Activated naive CD8-positive, alpha-beta T cell treated with anti-CD3 and anti-CD28 coated beads for 36 hours (primary cell): Measurements from ENCODE around the gene DDC. TPM values are rescaled to one million over a fixed set of nuclear protein-coding genes. Genes with fewer than 3 reads are reported as not detected.
A peak's percentile ranks its signal among the peaks of the same experiment; 100 is the strongest.
"Not testable (repeated sequence)": the region's sequence is repeated elsewhere in the genome, so short reads cannot be mapped to it uniquely, and the experiment has no call there.

Experiments used
- DNase-seq: peaks from one replicate; pipeline ENCODE4 v3.0.0; 2021
- H3K27ac Mint-ChIP-seq: one replicate; pipeline ENCODE4 v1.8.0; 2022; ENCODE audit warnings: mild to moderate bottlenecking, moderate library complexity, mixed read lengths
- H3K27me3 Mint-ChIP-seq: one replicate; pipeline ENCODE4 v1.8.0; 2022; ENCODE audit warnings: mild to moderate bottlenecking, mixed read lengths
- H3K36me3 Mint-ChIP-seq: one replicate; pipeline ENCODE4 v1.8.0; 2021; ENCODE audit warnings: mild to moderate bottlenecking, mixed read lengths
- H3K4me1 Mint-ChIP-seq: one replicate; pipeline ENCODE4 v1.8.0; 2021; ENCODE audit warnings: mixed read lengths
- H3K4me3 Mint-ChIP-seq: one replicate; pipeline ENCODE4 v1.8.0; 2022; ENCODE audit warnings: mild to moderate bottlenecking, moderate library complexity, mixed read lengths
- H3K9me3 Mint-ChIP-seq: one replicate; pipeline ENCODE4 v1.8.0; 2022; ENCODE audit warnings: mixed read lengths
- total RNA-seq, 2 experiments: library from RNA; stranded (reverse); gene quantifications; one replicate each; pipeline ENCODE4 v1.2.3, GENCODE V29; 2021

DDC gene
- total RNA-seq, 2 experiments from 2014 or later = 0.64 to 1.1 TPM

DNA sequence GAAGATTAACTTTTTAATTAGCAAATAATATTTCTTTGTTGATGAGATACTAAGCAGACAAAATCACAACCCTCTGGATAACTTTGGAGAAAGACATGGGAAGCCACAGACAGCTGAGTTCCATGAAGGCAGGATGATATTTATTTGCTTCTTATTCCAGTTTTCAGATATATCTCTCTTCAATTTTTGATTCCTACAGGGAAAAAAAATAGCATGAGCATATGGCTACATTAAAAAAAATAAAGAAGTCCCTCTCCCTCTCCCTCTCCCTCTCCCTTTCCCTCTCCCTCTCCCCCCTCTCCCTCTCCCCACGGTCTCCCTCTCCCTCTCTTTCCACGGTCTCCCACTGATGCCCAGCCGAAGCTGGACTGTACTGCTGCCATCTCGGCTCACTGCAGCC, 106.6 kb downstream of the DDC start:
- not testable (repeated sequence) for H3K9me3 Mint-ChIP-seq, DNase-seq, H3K4me1 Mint-ChIP-seq, H3K4me3 Mint-ChIP-seq, H3K27me3 Mint-ChIP-seq, H3K27ac Mint-ChIP-seq, H3K36me3 Mint-ChIP-seq

DNA sequence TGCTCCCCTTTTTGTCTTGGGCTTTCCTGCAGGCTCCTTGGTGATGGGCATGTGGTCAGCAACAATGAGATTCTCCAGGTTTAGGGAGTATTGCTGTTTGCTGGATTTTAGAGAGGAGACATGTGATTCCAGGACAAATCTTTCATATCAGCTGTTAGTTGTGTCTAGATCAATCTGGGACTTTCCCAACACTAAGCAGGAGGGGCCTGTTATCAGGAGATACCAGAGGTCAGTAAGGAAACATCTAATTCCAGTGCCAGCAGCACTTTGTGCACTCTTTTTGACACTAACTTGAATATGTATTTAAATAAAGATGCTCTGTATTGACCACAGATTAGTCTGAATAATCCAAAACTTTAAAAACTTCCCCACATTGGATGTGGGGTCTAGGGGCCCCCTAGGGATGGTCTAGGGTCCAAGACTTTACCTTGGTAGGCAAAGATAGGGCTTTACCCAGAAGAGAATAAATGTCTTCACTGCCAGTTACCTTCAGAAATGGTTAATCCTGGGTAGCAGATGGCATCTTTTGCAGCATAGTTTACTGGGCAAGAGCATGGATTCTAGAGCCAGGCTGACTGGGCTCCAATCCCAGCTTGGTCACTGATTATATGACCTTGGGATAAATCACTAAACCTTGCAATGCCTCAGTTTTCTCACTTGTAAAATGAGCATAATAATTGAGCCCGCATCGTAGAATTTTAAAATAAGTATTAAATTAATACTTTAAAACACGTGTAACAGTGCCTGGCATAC, 108.7 kb downstream of the DDC start:
- Mint-ChIP-seq H3K4me3 (no peak overlapping the region), H3K27ac (no peak overlapping the region), H3K4me1 (peaks cover 9% of the 10 kb centered on the region), H3K9me3 (no peaks in the 10 kb centered on the region), H3K36me3 (peaks cover 1% of the 10 kb centered on the region), H3K27me3 (no peaks in the 10 kb centered on the region)
- DNase-seq = no peak

DNA sequence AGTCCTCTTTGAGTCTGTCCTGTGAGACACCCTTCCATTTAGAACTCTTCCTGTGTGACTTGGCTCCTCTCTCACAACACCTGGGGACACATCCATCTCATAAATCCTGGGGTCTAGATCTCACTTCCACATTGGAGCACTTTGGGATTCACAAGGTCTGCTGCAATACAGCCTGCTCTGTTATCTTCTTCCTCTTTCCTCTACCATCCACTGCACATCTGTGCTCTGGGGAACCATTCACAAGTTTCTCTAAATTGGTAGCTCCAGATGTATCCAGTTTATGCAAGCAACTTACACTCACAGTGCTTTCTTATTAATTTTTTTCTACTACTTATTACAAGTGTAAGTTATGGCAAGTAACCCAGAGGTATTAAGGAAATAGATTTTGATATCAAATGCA, 109.5 kb downstream of the DDC start:
- Mint-ChIP-seq H3K9me3 (no peaks in the 10 kb centered on the region), H3K4me1 (peaks cover 17% of the 10 kb centered on the region), H3K27ac (no peak overlapping the region), H3K36me3 (peaks cover 1% of the 10 kb centered on the region), H3K4me3 (no peak overlapping the region), H3K27me3 (no peaks in the 10 kb centered on the region)
- DNase-seq = no peak

DNA sequence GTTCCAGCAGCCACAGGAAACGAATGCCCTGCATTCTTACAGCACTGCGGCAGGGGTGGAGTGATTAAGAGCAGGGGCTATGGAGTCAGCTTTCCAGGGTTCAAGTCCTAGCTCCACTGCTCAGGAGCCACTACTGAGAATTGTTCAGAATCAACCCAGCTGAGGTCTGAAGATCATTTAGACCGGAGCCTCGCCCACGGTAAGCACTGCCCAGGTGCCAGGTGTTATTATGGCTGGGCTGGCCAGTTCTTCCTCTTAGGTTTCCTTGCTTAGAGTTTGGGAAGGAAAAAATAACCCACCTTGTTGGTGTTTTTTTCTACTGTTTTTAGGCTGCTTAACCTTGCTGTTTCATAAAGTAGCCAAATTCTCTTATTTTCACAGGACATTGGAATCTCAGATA, 110.2 kb downstream of the DDC start:
- Mint-ChIP-seq H3K9me3 (no peaks in the 10 kb centered on the region), H3K27me3 (no peaks in the 10 kb centered on the region), H3K4me1 (peaks cover 17% of the 10 kb centered on the region), H3K36me3 (peaks cover 1% of the 10 kb centered on the region), H3K27ac (no peak overlapping the region), H3K4me3 (no peak overlapping the region)
- DNase-seq = no peak

DNA sequence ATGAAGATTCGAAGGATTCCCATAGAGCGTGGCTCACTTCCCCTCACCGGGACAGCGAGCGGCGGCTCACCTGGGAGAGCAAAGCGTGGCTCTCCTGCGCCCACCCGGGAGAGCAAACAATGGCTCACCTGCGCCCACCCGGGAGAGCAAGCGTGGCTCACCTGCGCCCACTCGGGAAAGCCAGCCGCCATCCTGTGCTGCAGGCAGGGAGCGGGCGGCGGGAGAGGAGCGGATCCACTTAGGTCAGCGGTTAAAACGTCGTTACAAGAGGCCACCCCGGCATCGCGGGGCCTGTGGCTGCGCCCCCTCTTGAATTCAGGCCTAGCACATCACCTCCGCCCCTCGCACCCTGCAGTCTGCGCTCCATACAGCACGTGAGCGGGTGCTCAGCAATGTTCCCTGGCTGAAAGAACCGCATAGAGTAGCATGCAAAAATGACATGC, 114.6 kb downstream of the DDC start:
- H3K4me1 Mint-ChIP-seq = peaks cover 42% of the 10 kb centered on the region
- DNase-seq = peak; percentile 41
- H3K36me3 Mint-ChIP-seq = peaks cover 18% of the 10 kb centered on the region
- H3K9me3 Mint-ChIP-seq = no peaks in the 10 kb centered on the region
- peak overlapping the region; percentile 82 for H3K27ac Mint-ChIP-seq
- H3K27me3 Mint-ChIP-seq = no peaks in the 10 kb centered on the region
- peak overlapping the region; percentile 90 for H3K4me3 Mint-ChIP-seq

DNA sequence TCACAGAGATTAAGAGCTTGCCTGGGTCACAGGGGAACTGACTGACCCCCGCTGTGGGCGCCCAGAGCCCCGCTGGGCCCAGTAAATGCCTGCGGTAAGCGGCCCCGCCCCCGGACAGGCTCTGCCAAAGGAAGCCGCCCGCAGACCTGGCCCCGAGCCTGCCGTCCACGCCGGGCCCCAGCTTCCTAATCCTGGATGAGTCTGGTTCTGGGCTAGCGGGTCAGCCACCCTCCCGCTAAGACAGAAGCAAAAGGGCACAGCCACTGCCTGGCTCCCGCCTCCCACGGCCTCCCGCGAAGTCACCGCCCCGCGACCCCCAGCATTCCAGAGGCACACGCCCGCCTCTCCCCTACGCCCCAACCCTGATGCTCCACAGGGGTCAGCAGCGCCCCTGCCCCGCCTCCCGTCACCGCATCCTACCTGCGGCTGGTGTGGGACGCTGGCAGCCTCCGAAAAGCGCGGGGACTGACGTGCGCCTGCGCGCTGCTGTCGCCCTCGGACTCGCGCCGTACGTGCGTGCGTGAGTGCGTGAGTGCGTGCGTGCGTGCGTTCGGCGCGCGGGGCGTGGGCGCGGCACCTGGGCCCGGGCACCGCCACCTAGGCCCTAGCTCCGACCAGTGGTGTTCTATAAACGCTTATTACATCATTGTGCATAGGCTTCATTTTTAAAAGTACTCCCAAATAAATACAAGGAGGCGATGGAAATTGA, 115.2 kb downstream of the DDC start, which contains the start of gene FIGNL1:
TSS of gene FIGNL1 (minus strand) at position 470 of the 709 bp plus-strand sequence. CDS start 3,063 bp downstream, outside the sequence.
- Mint-ChIP-seq H3K27me3 (no peaks in the 10 kb centered on the region), H3K4me3 (peak within 1 kb of the TSS; percentile 90), H3K36me3 (peaks cover 23% of the 10 kb centered on the region), H3K27ac (peak within 1 kb of the TSS; percentile 82), H3K4me1 (peaks cover 45% of the 10 kb centered on the region), H3K9me3 (no peaks in the 10 kb centered on the region)
- DNase-seq = peak; percentile 88

DNA sequence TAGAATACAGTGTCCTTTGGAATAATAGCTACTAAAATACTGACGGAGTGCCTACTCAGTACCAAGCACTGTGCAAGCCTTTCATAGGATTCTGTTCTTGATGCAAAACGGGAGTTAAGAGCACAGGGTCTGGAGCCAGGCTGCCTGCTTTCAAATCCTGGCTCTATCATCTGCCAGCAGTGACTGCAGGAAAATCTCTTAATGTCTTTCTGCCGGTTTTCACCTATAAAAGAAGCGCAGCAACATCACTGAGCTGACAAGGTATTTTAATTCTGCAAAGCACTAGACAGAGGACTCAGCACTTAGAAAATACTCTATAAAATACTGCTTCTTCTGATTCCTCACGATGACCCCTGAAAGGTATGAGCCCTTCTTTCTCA, 115.7 kb downstream of the DDC start:
- Mint-ChIP-seq H3K36me3 (peaks cover 25% of the 10 kb centered on the region), H3K27ac (peak overlapping the region; percentile 82), H3K4me1 (peaks cover 49% of the 10 kb centered on the region), H3K27me3 (no peaks in the 10 kb centered on the region), H3K9me3 (no peaks in the 10 kb centered on the region), H3K4me3 (peak overlapping the region; percentile 90)
- no peak for DNase-seq

DNA sequence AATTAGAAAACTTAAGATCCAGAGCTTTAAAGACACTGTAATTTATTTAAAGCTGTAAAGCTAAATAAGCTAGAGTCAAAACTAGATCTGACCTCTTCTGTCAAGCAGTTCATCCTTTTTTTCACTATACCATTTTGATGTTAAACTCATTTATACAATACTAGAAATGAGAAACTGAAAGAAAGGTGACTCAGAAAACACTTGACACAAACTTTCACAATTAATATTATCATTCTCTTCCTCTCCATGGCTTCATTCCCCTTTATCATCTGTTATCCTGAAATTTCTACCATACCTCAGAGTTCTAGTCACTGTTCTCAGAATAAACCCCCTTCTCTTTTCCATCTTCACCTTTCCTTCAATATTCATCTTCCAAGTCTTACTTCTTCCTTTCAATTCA, 116.4 kb downstream of the DDC start:
- H3K4me1 Mint-ChIP-seq = peaks cover 53% of the 10 kb centered on the region
- H3K9me3 Mint-ChIP-seq = no peaks in the 10 kb centered on the region
- H3K36me3 Mint-ChIP-seq = peaks cover 31% of the 10 kb centered on the region
- H3K27ac Mint-ChIP-seq = peak overlapping the region; percentile 82
- H3K27me3 Mint-ChIP-seq = no peaks in the 10 kb centered on the region
- H3K4me3 Mint-ChIP-seq = peak overlapping the region; percentile 90
- no peak for DNase-seq

DNA sequence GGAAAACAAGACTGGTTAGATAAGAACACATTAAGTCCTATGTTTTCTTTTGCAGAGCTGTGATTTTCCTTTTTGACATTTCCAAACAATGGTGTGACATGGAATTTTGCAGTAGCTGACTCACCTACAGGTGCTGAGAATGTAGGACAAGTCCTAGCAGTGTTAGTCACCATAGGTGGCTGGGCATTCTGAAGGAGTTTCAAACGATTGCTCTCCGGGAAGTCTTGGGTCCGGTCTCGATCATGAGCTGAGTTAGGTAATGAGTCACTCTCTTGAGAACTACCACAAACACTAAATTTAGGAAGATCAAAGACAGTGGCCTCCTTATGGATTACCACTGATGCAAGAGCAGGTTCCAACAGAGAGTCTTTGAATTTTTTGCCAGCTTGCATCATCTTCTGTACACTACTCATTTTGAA, 118.7 kb downstream of the DDC start:
- H3K27me3 Mint-ChIP-seq = no peaks in the 10 kb centered on the region
- H3K4me3 Mint-ChIP-seq = peak overlapping the region; percentile 6
- H3K27ac Mint-ChIP-seq = peak overlapping the region; percentile 76
- H3K9me3 Mint-ChIP-seq = no peaks in the 10 kb centered on the region
- H3K4me1 Mint-ChIP-seq = peaks cover 52% of the 10 kb centered on the region
- peak; percentile 22 for DNase-seq
- H3K36me3 Mint-ChIP-seq = peaks cover 41% of the 10 kb centered on the region

DNA sequence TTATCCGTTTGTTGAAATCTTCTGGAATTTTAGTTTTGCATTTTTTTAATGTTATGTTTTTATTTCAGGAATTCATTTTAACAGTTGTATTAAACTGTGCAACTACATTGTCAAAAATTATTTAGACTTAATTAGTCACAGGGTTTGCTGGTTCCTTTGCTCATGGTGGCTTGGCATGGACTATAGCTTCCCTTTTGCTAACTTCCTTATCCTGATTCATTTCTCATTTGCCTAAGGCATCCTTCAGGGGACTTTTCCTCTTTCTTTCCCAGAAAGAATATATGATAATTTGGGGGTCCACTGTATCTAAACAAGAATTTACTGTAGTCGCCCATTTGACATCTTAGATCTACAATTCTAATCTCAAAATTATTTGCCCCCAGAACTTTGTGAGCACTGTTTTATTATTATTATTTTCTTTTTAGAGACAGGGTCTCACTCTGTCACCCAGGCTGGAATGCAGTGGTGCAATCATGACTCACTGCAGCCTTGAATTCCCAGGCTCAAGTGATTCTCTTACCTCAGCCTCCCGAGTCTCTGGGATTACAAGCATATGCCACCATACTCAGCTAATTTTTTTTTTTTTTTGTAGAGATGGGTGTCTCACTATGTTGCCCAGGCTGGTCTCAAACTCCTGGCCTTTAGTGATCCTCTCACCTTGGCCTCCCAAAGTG, 128.9 kb downstream of the DDC start:
- no peak for DNase-seq
- H3K27me3 Mint-ChIP-seq = no peaks in the 10 kb centered on the region
- no peaks in the 10 kb centered on the region for H3K9me3 Mint-ChIP-seq
- H3K27ac Mint-ChIP-seq = no peak overlapping the region
- H3K4me3 Mint-ChIP-seq = no peak overlapping the region
- peaks cover 31% of the 10 kb centered on the region for H3K36me3 Mint-ChIP-seq
- H3K4me1 Mint-ChIP-seq = no peaks in the 10 kb centered on the region

DNA sequence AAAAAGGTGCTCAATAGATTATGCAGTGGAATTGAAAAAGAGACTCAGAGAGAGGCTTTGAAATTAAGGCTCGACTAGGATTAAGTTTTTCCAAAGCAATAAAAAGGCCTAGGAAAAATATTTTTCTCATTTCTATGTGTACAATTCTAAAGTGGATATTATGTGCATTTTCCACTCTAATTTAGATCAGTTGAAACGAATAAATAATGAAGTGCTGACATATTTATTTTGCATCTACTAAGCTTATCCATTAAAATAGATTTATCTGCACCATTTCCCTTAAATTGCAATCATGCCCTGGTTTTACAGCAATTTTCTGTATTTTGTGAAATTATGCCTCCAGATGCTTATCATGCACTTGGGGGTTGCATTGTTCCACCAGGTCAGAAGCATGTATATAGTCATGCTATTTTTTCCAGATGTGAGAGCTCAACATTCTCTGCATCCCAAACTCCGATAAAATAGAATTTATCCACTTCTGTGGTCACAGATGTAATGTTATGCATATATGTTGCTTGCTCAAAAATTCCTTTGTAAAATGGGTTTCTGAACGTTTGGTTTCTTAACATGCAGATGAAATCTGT, 133.4 kb downstream of the DDC start:
- H3K4me1 Mint-ChIP-seq = no peaks in the 10 kb centered on the region
- DNase-seq = no peak
- H3K9me3 Mint-ChIP-seq = no peaks in the 10 kb centered on the region
- peaks cover 2% of the 10 kb centered on the region for H3K36me3 Mint-ChIP-seq
- H3K27me3 Mint-ChIP-seq = no peaks in the 10 kb centered on the region
- no peak overlapping the region for H3K4me3 Mint-ChIP-seq
- no peak overlapping the region for H3K27ac Mint-ChIP-seq

DNA sequence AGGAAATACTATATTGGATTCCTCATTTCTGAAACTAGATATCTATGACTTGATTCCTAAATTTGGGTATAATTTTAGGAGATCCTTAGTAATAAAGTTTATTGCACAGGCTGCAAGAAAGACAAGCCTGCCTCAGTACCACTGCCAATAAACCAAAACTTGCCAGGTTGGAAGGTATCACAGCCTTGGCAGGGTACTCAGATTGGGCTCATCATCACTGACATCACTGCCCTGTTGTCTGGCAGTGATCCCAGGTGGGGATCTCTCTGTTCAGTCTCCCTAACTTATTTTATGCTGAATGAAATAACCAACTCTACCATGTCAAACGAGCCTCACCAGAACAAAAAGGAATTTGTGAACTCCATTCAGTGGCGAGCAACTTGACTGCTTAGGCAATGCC, 133.9 kb downstream of the DDC start:
- DNase-seq = no peak
- H3K9me3 Mint-ChIP-seq = no peaks in the 10 kb centered on the region
- no peak overlapping the region for H3K4me3 Mint-ChIP-seq
- H3K27ac Mint-ChIP-seq = no peak overlapping the region
- no peaks in the 10 kb centered on the region for H3K36me3 Mint-ChIP-seq
- H3K4me1 Mint-ChIP-seq = no peaks in the 10 kb centered on the region
- H3K27me3 Mint-ChIP-seq = no peaks in the 10 kb centered on the region

DNA sequence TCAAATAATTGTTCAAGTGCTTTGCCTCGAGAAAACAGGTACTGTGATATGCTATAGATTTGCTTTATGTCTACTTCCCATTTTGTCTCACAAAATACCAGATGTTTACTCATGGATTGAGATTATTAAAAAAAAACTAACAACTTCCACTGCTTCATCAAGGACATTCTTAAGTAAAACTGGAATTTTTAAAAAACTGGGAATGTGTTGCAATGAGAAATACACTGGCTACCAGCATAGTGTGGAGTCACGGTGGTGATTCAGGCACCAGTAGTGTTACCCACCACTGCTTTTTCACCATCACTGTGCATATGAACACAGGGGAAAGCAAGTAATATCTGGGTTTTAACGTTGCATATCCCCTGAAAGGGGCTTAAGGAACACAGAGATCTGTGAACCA, 136.3 kb downstream of the DDC start:
- DNase-seq = no peak
- Mint-ChIP-seq H3K36me3 (no peaks in the 10 kb centered on the region), H3K4me1 (no peaks in the 10 kb centered on the region), H3K27me3 (no peaks in the 10 kb centered on the region), H3K9me3 (no peaks in the 10 kb centered on the region), H3K4me3 (no peak overlapping the region), H3K27ac (no peak overlapping the region)

DNA sequence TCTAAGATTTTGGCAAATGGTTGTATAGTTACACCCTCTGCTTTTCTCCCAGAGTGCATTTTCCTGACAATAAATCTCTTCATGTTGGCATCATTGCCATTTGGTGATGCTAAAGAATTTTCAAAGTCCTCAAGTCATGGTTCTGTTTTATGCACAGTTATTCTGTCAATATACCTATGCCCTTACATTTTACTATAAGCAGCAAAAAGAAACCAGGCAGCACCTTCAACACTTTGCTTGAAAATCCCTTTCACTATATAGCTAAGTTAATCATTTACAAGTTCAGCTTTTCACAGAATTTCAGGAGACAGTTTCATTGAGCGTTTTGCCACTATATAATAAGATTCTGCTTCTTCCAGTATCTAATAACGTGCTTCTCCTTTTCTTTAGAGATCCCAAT, 137.7 kb downstream of the DDC start:
- Mint-ChIP-seq H3K9me3 (no peaks in the 10 kb centered on the region), H3K4me3 (no peak overlapping the region), H3K27me3 (no peaks in the 10 kb centered on the region), H3K4me1 (no peaks in the 10 kb centered on the region), H3K27ac (no peak overlapping the region), H3K36me3 (no peaks in the 10 kb centered on the region)
- no peak for DNase-seq
